Fibroblast of mammary gland (primary cell): ENCODE results near the gene UVSSA.

Experiments used
- DNase-seq: peaks from one replicate; pipeline ENCODE4 v3.0.0-alpha.2; 2010; ENCODE audit warnings: low read depth
- H3K4me3 ChIP-seq: 2 replicates; pipeline ENCODE4 v1.5.1; 2011; ENCODE audit warnings: low read depth, mild to moderate bottlenecking, low read length, moderate library complexity; ENCODE audit not compliant: control insufficient read depth
- TF ChIP-seq, protein P1 (sequence below): conservative IDR thresholded peaks from 2 replicates; pipeline ENCODE4 v1.5.1; 2011; ENCODE audit warnings: low read depth, low read length, inconsistent platforms; ENCODE audit not compliant: control insufficient read depth, insufficient read depth

Gene UVSSA

GRCh38 chr4:1375761-1376322 lies 28.8 kb downstream of the UVSSA start:
- TF ChIP-seq, protein P1, sequence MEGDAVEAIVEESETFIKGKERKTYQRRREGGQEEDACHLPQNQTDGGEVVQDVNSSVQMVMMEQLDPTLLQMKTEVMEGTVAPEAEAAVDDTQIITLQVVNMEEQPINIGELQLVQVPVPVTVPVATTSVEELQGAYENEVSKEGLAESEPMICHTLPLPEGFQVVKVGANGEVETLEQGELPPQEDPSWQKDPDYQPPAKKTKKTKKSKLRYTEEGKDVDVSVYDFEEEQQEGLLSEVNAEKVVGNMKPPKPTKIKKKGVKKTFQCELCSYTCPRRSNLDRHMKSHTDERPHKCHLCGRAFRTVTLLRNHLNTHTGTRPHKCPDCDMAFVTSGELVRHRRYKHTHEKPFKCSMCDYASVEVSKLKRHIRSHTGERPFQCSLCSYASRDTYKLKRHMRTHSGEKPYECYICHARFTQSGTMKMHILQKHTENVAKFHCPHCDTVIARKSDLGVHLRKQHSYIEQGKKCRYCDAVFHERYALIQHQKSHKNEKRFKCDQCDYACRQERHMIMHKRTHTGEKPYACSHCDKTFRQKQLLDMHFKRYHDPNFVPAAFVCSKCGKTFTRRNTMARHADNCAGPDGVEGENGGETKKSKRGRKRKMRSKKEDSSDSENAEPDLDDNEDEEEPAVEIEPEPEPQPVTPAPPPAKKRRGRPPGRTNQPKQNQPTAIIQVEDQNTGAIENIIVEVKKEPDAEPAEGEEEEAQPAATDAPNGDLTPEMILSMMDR: no peak
- no peak overlapping the region for H3K4me3 ChIP-seq
- no peak for DNase-seq

GRCh38 chr4:1376391-1376840 lies 29.4 kb downstream of the UVSSA start:
- TF ChIP-seq, protein P1: no peak
- H3K4me3 ChIP-seq: no peak overlapping the region
- no peak for DNase-seq

- no peak overlapping the region for H3K4me3 ChIP-seq
- DNase-seq: no peak
- TF ChIP-seq, protein P1: no peak
Measured at GRCh38 chr4:1376841-1377605, 30.0 kb downstream of the UVSSA start.

GRCh38 chr4:1377606-1378261 lies 30.7 kb downstream of the UVSSA start:
- no peak for DNase-seq
- TF ChIP-seq, protein P1: no peak
- no peak overlapping the region for H3K4me3 ChIP-seq

DNA sequence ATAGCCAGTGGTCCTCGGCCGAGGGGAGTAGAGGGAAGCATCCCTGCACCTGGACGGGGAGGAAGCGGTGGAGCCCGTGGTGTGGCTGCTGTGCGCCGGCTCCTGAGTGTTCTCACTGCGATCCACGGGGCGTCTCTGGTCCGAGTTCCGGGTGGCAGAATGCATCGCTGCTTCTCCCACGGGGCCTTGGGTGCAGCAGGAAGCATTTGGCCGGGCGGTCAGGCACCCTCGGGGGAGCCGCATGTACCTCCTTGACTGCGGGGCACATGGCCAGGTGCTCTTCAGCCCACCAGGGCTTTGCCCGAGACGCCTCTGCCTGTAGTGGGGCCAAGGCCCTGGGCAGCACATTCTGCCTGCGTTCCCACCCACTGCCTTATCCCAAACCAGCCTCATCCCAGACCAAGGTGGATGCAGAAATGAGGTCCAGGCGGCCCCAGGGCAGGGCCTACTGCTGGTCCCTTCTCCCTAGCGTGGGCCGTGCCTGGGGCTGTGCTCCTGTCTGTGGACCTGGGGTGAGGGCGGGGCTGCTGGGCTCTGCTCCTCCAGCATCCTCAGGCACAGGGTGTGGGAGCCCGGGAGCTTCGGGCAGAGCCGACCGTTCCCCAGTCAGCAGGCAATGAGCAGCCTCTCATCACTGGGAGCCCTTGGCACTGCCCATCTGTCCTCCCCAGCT lies 31.7 kb downstream of the UVSSA start:
- DNase-seq: no peak
- TF ChIP-seq, protein P1: no peak
- no peak overlapping the region for H3K4me3 ChIP-seq

- DNase-seq: no peak
- TF ChIP-seq, protein P1: no peak
- H3K4me3 ChIP-seq: no peak overlapping the region
Measured at GRCh38 chr4:1379351-1379781, 32.4 kb downstream of the UVSSA start.
